ENCODE measurements around the gene ZGPAT. TPM values are rescaled to one million over a fixed set of nuclear protein-coding genes. Genes with fewer than 3 reads are reported as not detected.
"Not testable (repeated sequence)": the region's sequence is repeated elsewhere in the genome, so short reads cannot be mapped to it uniquely, and the experiment has no call there.

The ZGPAT gene
- total RNA-seq, 1 experiment from 2014 or later, result 35.8 TPM

DNA sequence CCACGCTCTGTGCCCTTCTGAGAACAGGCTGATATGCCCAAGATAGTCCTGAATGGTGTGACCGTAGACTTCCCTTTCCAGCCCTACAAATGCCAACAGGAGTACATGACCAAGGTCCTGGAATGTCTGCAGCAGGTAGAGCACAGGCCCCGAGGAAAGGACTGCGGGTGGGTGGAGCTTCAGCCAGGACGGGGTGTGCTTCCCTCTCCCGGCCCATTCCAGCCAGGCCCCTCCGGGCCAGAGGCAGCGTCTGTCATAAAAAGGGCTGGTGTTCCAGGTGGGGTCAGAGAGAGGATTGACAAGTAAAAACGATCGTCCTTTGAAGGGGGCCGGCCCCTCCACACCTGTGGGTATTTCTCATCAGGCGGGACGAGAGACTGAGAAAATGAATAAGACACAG, 48.5 kb upstream of the ZGPAT start:
- Histone ChIP-seq H3K4me1 (ENCODE audit: control insufficient read depth, insufficient read depth, low read length) (peaks cover 9% of the 10 kb centered on the region), H3K27me3 (ENCODE audit: control insufficient read depth, insufficient read depth, low read length) (no peaks in the 10 kb centered on the region), H3K9me3 (ENCODE audit: control insufficient read depth, insufficient read depth, low read depth, low read length) (no peaks in the 10 kb centered on the region), H3K4me3 (ENCODE audit: low read depth in 2 of 2, low read length in 2 of 2) (peak overlapping the region; percentile 92 to 95), H3K36me3 (ENCODE audit: control insufficient read depth, insufficient read depth, low read length) (peaks cover 3% of the 10 kb centered on the region; the same call in 1 of the 2 replicates), H3K27ac (ENCODE audit: low read length) (peak overlapping the region; percentile 90)
- in situ Hi-C loops (cut with HindIII; ENCODE audit: low pct_unique_long_range_greater_than_20kb, low sequenced_read_pairs), result no loop called here
- intact Hi-C loops (cut with micrococcal nuclease; ENCODE audit: unreplicated experiment), result no loop called here
- ChIA-PET CTCF (no interaction called here), POLR2A (no interaction called here)
- TF ChIP-seq POLR2AphosphoS5 (IDR thresholded peaks at IDR 0.05; ENCODE audit: low read depth, low read length) (no peak), SIN3A (IDR thresholded peaks at IDR 0.05; ENCODE audit: borderline replicate concordance, insufficient read depth, low read depth, low read length) (no peak)
- no peak for ATAC-seq
- BruUV-seq (replicated peaks), result no TSS peak
- no peak for DNase-seq (ENCODE audit: low read depth, low spot score)

DNA sequence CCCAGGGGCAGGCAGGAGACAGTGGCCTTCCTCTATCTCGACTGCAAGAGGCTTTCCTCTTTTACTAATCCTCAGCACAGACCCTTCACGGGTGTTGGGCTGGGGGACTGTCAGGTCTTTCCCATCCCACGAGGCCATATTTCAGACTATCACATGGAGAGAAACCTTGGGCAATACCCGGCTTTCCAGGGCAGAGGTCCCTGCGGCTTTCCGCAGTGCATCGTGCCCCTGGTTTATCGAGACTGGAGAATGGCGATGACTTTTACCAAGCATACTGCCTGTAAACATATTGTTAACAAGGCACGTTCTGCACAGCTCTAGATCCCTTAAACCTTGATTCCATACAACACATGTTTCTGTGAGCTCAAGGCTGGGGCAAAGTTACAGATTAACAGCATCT, 47.7 kb upstream of the ZGPAT start:
- H3K4me3 ChIP-seq (ENCODE audit: low read depth in 2 of 2, low read length in 2 of 2); H3K36me3 ChIP-seq (ENCODE audit: control insufficient read depth, insufficient read depth, low read length); DNase-seq (ENCODE audit: low read depth, low spot score); H3K4me1 ChIP-seq (ENCODE audit: control insufficient read depth, insufficient read depth, low read length); H3K9me3 ChIP-seq (ENCODE audit: control insufficient read depth, insufficient read depth, low read depth, low read length); BruUV-seq (replicated peaks); intact Hi-C loops (cut with micrococcal nuclease; ENCODE audit: unreplicated experiment); H3K27ac ChIP-seq (ENCODE audit: low read length); CTCF ChIA-PET; H3K27me3 ChIP-seq (ENCODE audit: control insufficient read depth, insufficient read depth, low read length); ATAC-seq; in situ Hi-C loops (cut with HindIII; ENCODE audit: low pct_unique_long_range_greater_than_20kb, low sequenced_read_pairs); POLR2A ChIA-PET: not testable (repeated sequence)

DNA sequence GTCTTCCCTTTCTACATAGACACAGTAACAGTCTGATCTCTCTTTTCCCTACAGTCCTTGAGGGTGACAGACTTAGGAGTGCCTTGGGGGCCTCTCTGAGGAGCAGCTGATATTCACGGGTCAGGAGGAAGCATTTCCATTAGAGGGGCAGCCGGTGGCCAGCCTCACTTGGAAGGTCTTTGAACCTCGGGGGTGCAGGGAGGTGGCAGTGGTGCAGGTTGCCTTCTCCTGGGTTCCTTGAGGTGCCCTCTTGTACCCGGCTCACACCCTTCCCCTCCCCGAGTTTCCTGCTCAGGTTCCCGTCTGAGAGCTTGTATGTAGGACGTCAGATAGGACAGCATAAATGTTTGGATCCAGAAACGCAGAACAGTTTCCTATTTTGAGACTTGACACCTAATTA, 47.2 kb upstream of the ZGPAT start:
- POLR2A ChIA-PET, result interaction anchor here (0.5 kb wide), 1 partner anchor 56 kb away, joined by 6 read pairs; no protein-coding TSS in a partner anchor
- no peak for TF ChIP-seq POLR2AphosphoS5 (IDR thresholded peaks at IDR 0.05; ENCODE audit: low read depth, low read length)
- TF ChIP-seq, protein P1, sequence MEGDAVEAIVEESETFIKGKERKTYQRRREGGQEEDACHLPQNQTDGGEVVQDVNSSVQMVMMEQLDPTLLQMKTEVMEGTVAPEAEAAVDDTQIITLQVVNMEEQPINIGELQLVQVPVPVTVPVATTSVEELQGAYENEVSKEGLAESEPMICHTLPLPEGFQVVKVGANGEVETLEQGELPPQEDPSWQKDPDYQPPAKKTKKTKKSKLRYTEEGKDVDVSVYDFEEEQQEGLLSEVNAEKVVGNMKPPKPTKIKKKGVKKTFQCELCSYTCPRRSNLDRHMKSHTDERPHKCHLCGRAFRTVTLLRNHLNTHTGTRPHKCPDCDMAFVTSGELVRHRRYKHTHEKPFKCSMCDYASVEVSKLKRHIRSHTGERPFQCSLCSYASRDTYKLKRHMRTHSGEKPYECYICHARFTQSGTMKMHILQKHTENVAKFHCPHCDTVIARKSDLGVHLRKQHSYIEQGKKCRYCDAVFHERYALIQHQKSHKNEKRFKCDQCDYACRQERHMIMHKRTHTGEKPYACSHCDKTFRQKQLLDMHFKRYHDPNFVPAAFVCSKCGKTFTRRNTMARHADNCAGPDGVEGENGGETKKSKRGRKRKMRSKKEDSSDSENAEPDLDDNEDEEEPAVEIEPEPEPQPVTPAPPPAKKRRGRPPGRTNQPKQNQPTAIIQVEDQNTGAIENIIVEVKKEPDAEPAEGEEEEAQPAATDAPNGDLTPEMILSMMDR (IDR thresholded peaks at IDR 0.05), result no peak
- TF ChIP-seq SIN3A (IDR thresholded peaks at IDR 0.05; ENCODE audit: borderline replicate concordance, insufficient read depth, low read depth, low read length), result no peak
- TF ChIP-seq TCF7L2 (IDR thresholded peaks at IDR 0.05; ENCODE audit: low read depth, low read length), result no peak
- TF ChIP-seq, protein P2, sequence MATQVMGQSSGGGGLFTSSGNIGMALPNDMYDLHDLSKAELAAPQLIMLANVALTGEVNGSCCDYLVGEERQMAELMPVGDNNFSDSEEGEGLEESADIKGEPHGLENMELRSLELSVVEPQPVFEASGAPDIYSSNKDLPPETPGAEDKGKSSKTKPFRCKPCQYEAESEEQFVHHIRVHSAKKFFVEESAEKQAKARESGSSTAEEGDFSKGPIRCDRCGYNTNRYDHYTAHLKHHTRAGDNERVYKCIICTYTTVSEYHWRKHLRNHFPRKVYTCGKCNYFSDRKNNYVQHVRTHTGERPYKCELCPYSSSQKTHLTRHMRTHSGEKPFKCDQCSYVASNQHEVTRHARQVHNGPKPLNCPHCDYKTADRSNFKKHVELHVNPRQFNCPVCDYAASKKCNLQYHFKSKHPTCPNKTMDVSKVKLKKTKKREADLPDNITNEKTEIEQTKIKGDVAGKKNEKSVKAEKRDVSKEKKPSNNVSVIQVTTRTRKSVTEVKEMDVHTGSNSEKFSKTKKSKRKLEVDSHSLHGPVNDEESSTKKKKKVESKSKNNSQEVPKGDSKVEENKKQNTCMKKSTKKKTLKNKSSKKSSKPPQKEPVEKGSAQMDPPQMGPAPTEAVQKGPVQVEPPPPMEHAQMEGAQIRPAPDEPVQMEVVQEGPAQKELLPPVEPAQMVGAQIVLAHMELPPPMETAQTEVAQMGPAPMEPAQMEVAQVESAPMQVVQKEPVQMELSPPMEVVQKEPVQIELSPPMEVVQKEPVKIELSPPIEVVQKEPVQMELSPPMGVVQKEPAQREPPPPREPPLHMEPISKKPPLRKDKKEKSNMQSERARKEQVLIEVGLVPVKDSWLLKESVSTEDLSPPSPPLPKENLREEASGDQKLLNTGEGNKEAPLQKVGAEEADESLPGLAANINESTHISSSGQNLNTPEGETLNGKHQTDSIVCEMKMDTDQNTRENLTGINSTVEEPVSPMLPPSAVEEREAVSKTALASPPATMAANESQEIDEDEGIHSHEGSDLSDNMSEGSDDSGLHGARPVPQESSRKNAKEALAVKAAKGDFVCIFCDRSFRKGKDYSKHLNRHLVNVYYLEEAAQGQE (IDR thresholded peaks at IDR 0.05; ENCODE audit: insufficient read depth in 1 of 2, low read depth in 2 of 2, low read length in 1 of 2), result no peak
- DNase-seq (ENCODE audit: low read depth, low spot score) (no peak), ATAC-seq (no peak)
- no peaks in the 10 kb centered on the region for H3K27me3 ChIP-seq (ENCODE audit: control insufficient read depth, insufficient read depth, low read length)
- peaks cover 9% of the 10 kb centered on the region for H3K4me1 ChIP-seq (ENCODE audit: control insufficient read depth, insufficient read depth, low read length)
- no TSS peak for BruUV-seq (replicated peaks)
- H3K36me3 ChIP-seq (ENCODE audit: control insufficient read depth, insufficient read depth, low read length), result peaks cover 3% of the 10 kb centered on the region; the same call in 1 of the 2 replicates
- no peak overlapping the region for H3K4me3 ChIP-seq (ENCODE audit: low read depth in 2 of 2, low read length in 2 of 2)
- CTCF ChIA-PET, result no interaction called here
- H3K9me3 ChIP-seq (ENCODE audit: control insufficient read depth, insufficient read depth, low read depth, low read length), result no peaks in the 10 kb centered on the region
- H3K27ac ChIP-seq (ENCODE audit: low read length), result no peak overlapping the region
- in situ Hi-C loops (cut with HindIII; ENCODE audit: low pct_unique_long_range_greater_than_20kb, low sequenced_read_pairs), result no loop called here
- intact Hi-C loops (cut with micrococcal nuclease; ENCODE audit: unreplicated experiment), result no loop called here

Measured in Panc1 (cell line).